Gastroesophageal sphincter (tissue), 4 donors: Measurements from ENCODE around the gene RAD51B. TPM values are rescaled to one million over a fixed set of nuclear protein-coding genes. Genes with fewer than 3 reads are reported as not detected.

Source experiments
- ATAC-seq: fragments of 150-250 bp; one replicate; pipeline ENCODE4 v1.9.1; 2016; ENCODE audit warnings: mild to moderate bottlenecking, moderate library complexity
- H3K27ac ChIP-seq, 4 donors: fragments of 200-600 bp; sonication (generic) in 3 of 4; 1 replicate in 3 of 4; 2 replicates in 1 of 4; pipeline ENCODE4 v1.5.1; 2016 to 2019
- H3K27me3 ChIP-seq: fragments of 200-600 bp; sonication (generic); one replicate; pipeline ENCODE4 v1.5.1; 2019
- H3K36me3 ChIP-seq, 2 donors: fragments of 200-600 bp; sonication (generic); one replicate each; pipeline ENCODE4 v1.5.1; 2019; ENCODE audit warnings: control low read depth in 1 of 2
- H3K4me1 ChIP-seq, 3 donors: fragments of 200-600 bp; sonication (generic); 1 replicate in 2 of 3; 2 replicates in 1 of 3; pipeline ENCODE4 v1.5.1; 2016 to 2019; ENCODE audit warnings: control low read depth in 2 of 3
- H3K4me3 ChIP-seq, 2 donors: fragments of 200-600 bp; sonication (generic); one replicate each; pipeline ENCODE4 v1.5.1; 2019; ENCODE audit warnings: mild to moderate bottlenecking in 1 of 2, moderate library complexity in 1 of 2
- H3K9me3 ChIP-seq, 3 donors: fragments of 200-600 bp; sonication (generic); one replicate each; pipeline ENCODE4 v1.5.1; 2017 to 2019; ENCODE audit warnings: control low read depth in 2 of 3
- CTCF ChIP-seq, 4 experiments: fragments of 200-600 bp in 2 of 4; fragments of 450-650 bp in 2 of 4; sonication (generic) in 1 of 4; IDR thresholded peaks; one replicate each; pipeline ENCODE4 v1.5.1; 2017 to 2019; ENCODE audit warnings: antibody characterized with exemption in 4 of 4, mild to moderate bottlenecking in 2 of 4, moderate library complexity in 2 of 4
- EP300 ChIP-seq: sonication (generic); formaldehyde crosslinking; IDR thresholded peaks from one replicate; pipeline ENCODE4 v1.6.1; 2017; ENCODE audit warnings: antibody characterized with exemption, mild to moderate bottlenecking
- POLR2A ChIP-seq, 2 donors: fragments of 450-650 bp; IDR thresholded peaks; one replicate each; pipeline ENCODE4 v1.6.1; 2017; ENCODE audit warnings: antibody characterized with exemption in 2 of 2, mild to moderate bottlenecking in 2 of 2, moderate library complexity in 1 of 2
- POLR2AphosphoS5 ChIP-seq: sonication (generic); formaldehyde crosslinking; IDR thresholded peaks from one replicate; pipeline ENCODE4 v1.6.1; 2017; ENCODE audit warnings: antibody characterized with exemption
- WGBS, 2 donors: methylation state at CpG; one replicate each; pipeline ENCODE4 v1.1.5; 2018; ENCODE audit warnings: low coverage in 1 of 2; 5-methylcytosine and 5-hydroxymethylcytosine counted together
- total RNA-seq, 4 donors: library from RNA; depleted of rRNA; stranded (reverse); fragments of >200 nt; gene quantifications; one replicate each; pipeline ENCODE4 v1.1.0, GENCODE V29; 2016

The RAD51B gene
- total RNA-seq, 4 donors from 2014 or later, result 5.1 to 7.0 (median 6.0) TPM

- peak overlapping the region in 3 of 4 donors; percentile 32 to 55 (median 51) for H3K27ac ChIP-seq
- no peaks in the 10 kb centered on the region for H3K27me3 ChIP-seq
- no peaks in the 10 kb centered on the region for H3K36me3 ChIP-seq
- peaks cover 0 to 50% (median 2%) of the 10 kb centered on the region in 3 donors for H3K4me1 ChIP-seq
- no peaks in the 10 kb centered on the region for H3K9me3 ChIP-seq
- H3K4me3 ChIP-seq, result no peak overlapping the region
- TF ChIP-seq POLR2A (IDR thresholded peaks at IDR 0.05), result no peak
- no peak for TF ChIP-seq CTCF (IDR thresholded peaks at IDR 0.05)
- TF ChIP-seq EP300, result no peak
- TF ChIP-seq POLR2AphosphoS5, result peak; percentile 27
- peak; percentile 38 for ATAC-seq
- WGBS, 2 donors, result 77 to 87% methylated on average over 3 to 6 of the region's 6 CpGs
These were observed 910.0 kb downstream of the RAD51B start for GRCh38 chr14:68729556-68729955.

- 36 to 90% methylated on average over 2 to 3 of the region's 3 CpGs for whole genome bisulfite sequencing, 2 donors
- Histone ChIP-seq H3K9me3 (no peaks in the 10 kb centered on the region), H3K27me3 (no peaks in the 10 kb centered on the region), H3K27ac (peak overlapping the region in 3 of 4 donors; percentile 32 to 55 (median 51)), H3K4me1 (peaks cover 0 to 58% (median 2%) of the 10 kb centered on the region in 3 donors), H3K36me3 (no peaks in the 10 kb centered on the region), H3K4me3 (no peak overlapping the region)
- TF ChIP-seq POLR2AphosphoS5 (no peak), EP300 (no peak), CTCF (IDR thresholded peaks at IDR 0.05) (no peak), POLR2A (IDR thresholded peaks at IDR 0.05) (no peak)
- ATAC-seq, result no peak
These were observed 910.8 kb downstream of the RAD51B start for GRCh38 chr14:68730348-68730747.

- Histone ChIP-seq H3K36me3 (no peaks in the 10 kb centered on the region), H3K27ac (peak overlapping the region in 2 of 4 donors; percentile 32 to 51), H3K27me3 (no peaks in the 10 kb centered on the region), H3K9me3 (no peaks in the 10 kb centered on the region), H3K4me1 (peaks cover 3 to 64% (median 3%) of the 10 kb centered on the region in 3 donors), H3K4me3 (no peak overlapping the region)
- WGBS, 2 donors, result 100% methylated on average over 1 of the region's 8 CpGs
- TF ChIP-seq EP300 (no peak), POLR2AphosphoS5 (no peak), CTCF (IDR thresholded peaks at IDR 0.05) (no peak), POLR2A (IDR thresholded peaks at IDR 0.05) (no peak)
- no peak for ATAC-seq
These were observed 911.3 kb downstream of the RAD51B start for GRCh38 chr14:68730811-68731425.

- H3K27ac ChIP-seq, result peak overlapping the region in 1 of 4 donors; percentile 28
- ATAC-seq, result peak; percentile 37
- no peak for TF ChIP-seq POLR2A (IDR thresholded peaks at IDR 0.05)
- no peak for TF ChIP-seq POLR2AphosphoS5
- TF ChIP-seq CTCF (IDR thresholded peaks at IDR 0.05), result no peak
- no peak overlapping the region for H3K4me3 ChIP-seq
- H3K36me3 ChIP-seq, result no peaks in the 10 kb centered on the region
- no peaks in the 10 kb centered on the region for H3K9me3 ChIP-seq
- WGBS, 2 donors, result 51 to 90% methylated on average over 4 to 10 of the region's 12 CpGs
- H3K4me1 ChIP-seq, result peaks cover 7 to 78% (median 15%) of the 10 kb centered on the region in 3 donors
- no peaks in the 10 kb centered on the region for H3K27me3 ChIP-seq
These were observed 913.7 kb downstream of the RAD51B start for GRCh38 chr14:68733086-68733914.
